Measurements from ENCODE around the gene GSC2. TPM values are rescaled to one million over a fixed set of nuclear protein-coding genes. Genes with fewer than 3 reads are reported as not detected.

The GSC2 gene, protein sequence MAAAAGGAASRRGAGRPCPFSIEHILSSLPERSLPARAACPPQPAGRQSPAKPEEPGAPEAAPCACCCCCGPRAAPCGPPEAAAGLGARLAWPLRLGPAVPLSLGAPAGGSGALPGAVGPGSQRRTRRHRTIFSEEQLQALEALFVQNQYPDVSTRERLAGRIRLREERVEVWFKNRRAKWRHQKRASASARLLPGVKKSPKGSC
- total RNA-seq = not detected in 2 replicates

DNA sequence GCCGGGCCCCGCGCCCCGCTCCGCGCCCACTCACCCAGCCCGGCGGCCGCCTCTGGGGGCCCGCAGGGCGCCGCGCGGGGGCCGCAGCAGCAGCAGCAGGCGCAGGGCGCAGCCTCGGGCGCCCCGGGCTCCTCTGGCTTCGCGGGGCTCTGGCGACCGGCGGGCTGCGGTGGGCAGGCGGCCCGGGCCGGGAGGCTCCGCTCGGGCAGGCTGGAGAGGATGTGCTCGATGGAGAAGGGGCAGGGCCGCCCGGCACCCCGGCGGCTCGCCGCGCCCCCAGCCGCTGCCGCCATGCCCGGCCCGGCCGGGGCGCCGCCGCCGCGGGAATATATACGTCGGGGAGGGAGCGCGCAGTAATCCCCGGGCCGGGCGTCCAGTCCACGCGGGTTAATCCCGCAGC is at the start of gene GSC2:
GSC2 (minus strand) TSS at position 302 of the 400 bp plus-strand sequence; CDS start at position 293, 9 bp downstream.
- DNase-seq (ENCODE audit: low read depth) = no peak

GRCh38 chr22:19199479-19199878 is 49.4 kb upstream of the GSC2 start:
- DNase-seq (ENCODE audit: low read depth) = no peak

DNA sequence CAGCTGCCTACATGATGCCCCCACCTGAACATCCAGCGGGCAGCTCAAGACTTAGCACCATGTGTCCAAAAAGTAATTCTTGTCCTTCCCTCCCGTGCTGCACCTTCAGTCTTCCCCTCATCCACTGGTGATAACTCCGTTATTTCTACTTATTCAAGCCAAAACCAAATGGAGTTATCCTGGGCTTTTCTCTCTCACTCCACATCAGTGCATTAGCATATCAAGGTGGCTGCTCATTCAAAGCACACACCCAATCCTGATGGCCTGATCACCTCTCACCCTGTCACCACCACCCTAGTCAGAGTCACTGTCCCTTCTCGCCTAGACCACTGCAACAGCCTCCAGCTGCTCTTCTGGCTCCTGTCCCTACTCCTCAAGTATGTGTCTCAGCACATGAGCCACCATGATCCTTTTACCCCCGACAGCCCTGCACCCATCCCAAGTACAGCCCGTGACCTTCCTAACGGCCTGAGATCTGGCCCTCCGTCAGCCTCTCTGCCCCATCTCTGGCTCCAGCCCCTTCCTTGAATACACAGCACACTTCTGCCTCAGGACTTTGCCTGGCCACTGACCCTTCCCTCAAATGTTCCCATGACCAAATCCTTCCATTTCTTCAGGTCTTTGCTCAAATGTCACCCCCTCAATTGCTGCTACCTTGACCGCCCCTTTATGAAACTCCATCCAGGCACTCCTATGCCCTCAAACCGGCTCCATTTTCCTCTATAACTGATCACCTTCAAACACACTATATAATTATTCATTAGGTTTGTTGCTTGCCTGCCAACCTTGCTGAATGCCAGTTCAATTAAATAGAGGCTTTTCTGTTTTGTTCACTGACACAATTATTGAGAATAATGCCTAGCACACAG is 48.1 kb upstream of the GSC2 start:
- no peak for DNase-seq (ENCODE audit: low read depth)

- DNase-seq (ENCODE audit: low read depth) = no peak
Measured at GRCh38 chr22:19196841-19197612, 46.9 kb upstream of the GSC2 start.

- DNase-seq (ENCODE audit: low read depth) = no peak
Measured at GRCh38 chr22:19195796-19196731, 46.0 kb upstream of the GSC2 start.

GRCh38 chr22:19194766-19195536 is 44.9 kb upstream of the GSC2 start:
- no peak for DNase-seq (ENCODE audit: low read depth)

GRCh38 chr22:19193879-19194278 is 43.8 kb upstream of the GSC2 start:
- DNase-seq (ENCODE audit: low read depth) = no peak

DNA sequence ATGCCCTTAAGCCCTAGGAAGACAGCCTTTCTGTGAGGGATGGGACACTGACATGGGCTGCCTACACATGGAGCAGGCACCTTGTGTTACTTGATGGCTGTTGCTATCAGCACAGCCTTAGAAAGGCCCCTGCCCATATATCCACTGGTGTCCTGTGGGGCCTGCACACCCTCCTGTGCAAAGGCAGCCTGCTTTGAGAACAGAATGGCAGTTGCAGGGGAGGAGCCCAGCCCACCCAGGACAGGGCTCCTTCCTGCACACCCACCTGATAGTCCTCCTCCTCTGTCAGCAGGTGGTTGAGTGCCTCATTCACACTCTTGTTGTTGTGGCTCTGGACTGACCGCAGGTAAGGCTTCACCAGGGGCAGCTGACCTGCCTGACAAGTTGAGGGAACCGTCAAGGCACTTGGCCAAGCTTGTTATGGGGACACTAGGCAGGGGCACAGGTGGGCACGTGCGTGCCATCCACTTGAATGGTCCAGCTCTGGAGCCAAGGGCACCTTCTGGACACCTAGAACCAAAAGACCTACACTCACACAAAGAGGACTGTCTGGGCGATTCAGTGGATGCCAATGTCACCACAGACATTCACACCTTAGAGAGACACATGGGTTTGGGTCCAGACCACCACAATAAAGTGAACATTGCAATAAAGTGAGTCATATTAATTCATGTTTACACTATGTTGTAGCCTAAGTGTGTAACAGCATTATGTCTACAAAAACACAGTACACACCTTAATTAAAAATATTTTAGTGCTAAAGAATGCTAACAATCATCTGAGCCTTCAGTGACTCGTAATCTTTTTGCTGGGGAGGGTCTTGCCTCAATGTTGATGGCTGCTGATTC is 37.8 kb upstream of the GSC2 start:
- DNase-seq (ENCODE audit: low read depth) = peak; percentile 15

GRCh38 chr22:19184276-19184997 is 34.3 kb upstream of the GSC2 start:
- DNase-seq (ENCODE audit: low read depth) = no peak

DNA sequence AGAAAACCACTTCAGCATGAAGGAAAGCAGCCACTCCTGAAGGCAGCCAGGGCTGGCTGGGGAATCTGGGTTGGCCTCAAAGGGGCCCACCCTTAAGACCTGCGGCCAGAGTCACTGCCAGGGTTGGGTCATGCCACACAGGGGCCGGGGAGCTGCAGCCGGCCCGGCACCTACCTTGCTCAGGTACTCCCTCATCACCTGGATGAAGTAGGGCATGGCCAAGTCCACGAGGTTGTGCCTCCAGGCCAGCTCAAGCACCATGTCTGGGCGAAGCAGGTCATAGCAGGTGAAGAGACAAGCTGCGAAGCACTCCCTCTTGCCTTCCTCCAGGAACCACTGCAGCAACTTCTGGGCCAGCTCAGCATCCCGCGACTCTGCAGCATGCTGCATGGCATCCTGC is 33.1 kb upstream of the GSC2 start:
- no peak for DNase-seq (ENCODE audit: low read depth)

DNA sequence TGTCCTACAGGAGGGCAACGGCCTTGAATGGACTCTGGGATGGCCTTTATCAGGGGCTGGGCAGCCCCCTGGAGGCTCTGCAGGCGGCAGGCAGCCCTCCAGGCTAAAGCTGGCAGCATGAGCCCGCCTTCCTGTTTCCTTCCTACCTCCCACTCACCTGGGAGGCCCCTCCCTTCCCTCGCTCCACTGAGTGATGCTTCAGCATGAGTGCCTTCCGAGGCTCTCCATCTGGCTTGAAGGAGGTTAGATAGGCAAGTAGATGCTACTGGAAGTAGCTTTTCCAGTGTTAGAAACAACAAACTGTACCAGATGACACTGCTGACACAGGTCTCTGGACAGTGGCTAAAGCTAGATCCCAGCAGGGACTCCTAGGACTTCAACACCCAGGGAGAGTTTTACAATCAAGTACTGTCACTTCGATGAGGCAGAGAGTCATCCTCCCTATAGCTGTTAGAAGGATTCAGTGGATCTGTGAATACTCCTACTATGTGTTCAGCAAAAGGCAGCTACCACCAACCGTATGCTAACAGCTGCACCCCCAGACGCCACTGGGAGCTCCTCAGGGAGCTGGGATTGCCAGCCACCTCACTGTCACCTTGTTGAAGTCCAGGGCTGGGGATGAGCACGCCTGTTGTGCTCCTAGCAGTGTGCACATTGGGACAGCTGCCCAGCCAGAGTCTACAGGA is 32.5 kb upstream of the GSC2 start:
- no peak for DNase-seq (ENCODE audit: low read depth)

GRCh38 chr22:19181786-19182471 is 31.8 kb upstream of the GSC2 start:
- no peak for DNase-seq (ENCODE audit: low read depth)

GRCh38 chr22:19180740-19181410 is 30.8 kb upstream of the GSC2 start:
- DNase-seq (ENCODE audit: low read depth) = no peak

DNA sequence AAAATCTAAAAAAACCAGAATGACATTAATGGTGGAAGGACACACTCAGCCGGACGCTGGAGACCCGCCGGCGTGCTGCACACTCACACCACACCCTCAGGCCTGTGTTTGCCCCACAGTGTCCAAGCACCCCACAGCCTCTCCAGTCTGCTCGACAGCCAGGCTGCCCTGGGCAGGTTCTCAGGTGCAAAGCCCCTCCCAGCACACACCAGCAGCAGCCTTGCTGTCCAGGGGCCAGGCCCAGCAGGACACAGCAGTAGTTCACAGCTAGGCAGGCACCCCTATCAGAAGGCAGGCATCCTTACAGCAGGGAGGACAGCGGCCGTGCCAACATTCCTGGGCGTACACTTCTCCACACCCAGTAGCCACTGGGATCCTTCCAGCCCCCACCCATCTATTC is 30.1 kb upstream of the GSC2 start:
- DNase-seq (ENCODE audit: low read depth) = no peak

DNA sequence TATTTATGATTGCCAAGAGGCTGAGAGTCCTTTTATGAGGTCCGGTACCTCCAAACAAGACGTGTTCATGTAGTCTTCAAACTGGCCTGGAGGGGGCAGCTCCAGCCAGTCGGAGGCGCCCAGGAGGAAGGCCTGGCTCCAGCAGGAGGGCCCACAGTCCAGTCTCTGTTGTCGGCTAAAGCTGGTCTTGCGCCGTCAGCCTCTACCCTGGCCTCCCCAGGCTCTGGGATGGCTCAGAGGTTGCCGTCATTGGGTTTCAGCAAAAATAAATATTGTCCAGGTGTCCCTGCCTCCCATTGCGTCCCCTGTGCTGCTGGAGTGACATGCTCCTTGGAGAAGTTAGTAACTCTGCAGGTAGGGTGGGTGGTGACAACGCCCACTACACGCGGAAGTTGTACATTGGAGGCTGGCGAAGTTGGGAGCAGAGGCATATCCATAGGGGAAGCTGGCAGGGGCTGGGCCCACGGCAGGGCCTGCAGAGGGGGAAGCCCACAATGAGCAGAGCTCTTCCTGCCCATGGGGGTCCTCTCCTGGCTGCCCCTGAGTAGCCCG is 29.5 kb upstream of the GSC2 start:
- peak; percentile 71 for DNase-seq (ENCODE audit: low read depth)

DNA sequence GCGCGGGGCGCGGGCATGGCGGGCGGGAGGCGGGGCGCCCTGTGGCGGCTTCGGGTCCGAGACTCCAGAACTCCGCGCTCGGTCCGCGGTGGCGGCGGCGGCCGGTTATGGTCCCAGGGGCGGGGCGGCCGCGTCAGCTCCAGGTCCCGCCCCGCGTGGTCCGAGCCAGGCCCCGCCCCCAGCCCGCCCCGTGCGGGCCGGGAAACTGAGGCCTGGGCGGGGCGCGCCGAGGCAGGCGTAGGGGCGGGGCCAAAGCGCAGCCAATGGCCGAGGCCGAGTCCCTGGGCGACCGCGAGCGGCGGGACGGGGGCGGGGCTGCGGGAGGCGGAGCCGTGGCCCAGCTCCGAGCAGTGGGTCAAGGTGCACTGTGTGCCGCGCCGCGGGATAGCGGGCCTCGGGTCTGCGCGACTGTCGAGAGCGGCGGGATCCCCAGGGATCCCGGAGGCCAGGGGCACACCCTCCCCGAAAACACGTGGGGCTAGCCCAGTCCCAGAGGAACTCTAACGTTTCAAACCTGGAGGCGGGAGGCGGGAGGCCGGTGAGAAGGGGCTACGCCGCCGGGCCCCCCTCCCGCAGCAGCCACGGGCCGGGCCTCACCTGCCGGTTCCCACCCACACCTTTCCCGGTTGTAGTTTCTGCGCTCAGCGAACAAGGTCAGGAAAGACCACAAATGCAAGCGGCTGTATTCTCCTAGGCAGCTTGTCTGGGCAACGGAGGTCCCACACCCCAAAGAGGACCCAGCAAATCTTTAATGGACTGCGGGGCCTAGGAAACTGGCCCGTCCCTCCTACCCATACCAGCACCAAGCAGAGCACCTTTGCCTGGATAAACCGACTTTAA is 28.8 kb upstream of the GSC2 start, which contains the start of gene SLC25A1:
SLC25A1 (minus strand) TSS at position 80 of the 840 bp plus-strand sequence; CDS start at position 17, 63 bp downstream.
- DNase-seq (ENCODE audit: low read depth) = peak; percentile 53

Data from renal cortical epithelial cell (primary cell).